ENCODE measurements around the gene IL3RA.
"Not testable (repeated sequence)": the region's sequence is repeated elsewhere in the genome, so short reads cannot be mapped to it uniquely, and the experiment has no call there.

Gene IL3RA

GRCh38 chrX:1332433-1332832 lies 4.2 kb upstream of the IL3RA start:
- not testable (repeated sequence) for DNase-seq

DNA sequence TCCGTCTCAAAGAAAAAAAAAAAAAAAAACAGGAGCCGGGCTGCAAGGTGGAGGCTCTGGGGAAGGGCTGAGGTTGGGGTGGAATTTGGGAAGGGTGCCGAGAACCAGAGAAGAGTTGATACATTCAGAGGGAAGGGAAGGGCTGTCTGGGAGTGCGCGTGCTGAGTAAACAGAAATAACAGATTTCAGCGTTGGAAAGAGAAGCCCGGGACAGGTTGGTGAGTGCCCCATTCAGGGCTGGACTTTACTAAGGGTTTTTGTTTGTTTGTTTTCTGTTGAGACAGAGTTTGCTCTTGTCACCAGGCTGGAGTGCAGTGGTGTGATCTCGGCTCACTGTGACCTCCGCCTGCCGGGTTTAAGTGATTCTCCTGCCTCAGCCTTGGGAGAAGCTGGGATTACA lies 1.7 kb upstream of the IL3RA start:
- DNase-seq, result no peak

DNA sequence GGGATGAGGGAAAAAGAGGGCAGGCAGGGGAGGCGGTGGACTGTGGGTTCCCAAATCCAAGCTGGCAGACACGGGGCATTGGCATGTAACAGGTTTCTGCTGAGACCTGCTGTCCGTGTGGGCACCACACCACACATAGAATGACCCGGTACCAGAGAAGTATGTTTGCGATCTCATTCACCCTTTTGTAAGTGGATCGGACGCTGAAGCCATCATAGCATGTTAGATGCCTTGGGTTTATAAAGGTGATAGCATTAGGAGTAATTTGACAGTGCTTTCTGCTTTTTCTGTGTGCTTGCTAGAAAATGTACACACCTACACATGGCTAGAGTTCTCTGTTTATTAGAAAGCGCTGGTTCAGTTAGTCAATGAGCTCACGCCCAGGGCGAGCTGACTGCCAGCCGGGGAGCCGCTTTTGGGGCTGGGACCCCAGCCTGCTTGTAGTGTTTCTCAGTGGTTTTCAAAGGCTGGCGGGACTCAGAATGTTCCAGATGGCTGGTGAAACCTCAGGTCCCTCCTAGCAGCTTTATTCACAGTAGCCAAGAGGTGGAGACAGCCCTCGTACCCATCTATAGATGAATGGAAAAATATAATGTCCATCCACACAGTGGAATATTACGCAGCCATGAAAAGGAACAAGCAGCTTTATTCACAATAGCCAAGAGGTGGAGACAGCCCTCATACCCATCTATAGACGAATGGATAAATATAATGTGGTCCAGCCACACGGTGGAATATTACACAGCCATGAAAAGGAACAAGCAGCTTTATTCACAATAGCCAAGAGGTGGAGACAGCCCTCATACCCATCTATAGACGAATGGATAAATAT lies 579 bp downstream of the IL3RA start:
- DNase-seq, result no peak

DNA sequence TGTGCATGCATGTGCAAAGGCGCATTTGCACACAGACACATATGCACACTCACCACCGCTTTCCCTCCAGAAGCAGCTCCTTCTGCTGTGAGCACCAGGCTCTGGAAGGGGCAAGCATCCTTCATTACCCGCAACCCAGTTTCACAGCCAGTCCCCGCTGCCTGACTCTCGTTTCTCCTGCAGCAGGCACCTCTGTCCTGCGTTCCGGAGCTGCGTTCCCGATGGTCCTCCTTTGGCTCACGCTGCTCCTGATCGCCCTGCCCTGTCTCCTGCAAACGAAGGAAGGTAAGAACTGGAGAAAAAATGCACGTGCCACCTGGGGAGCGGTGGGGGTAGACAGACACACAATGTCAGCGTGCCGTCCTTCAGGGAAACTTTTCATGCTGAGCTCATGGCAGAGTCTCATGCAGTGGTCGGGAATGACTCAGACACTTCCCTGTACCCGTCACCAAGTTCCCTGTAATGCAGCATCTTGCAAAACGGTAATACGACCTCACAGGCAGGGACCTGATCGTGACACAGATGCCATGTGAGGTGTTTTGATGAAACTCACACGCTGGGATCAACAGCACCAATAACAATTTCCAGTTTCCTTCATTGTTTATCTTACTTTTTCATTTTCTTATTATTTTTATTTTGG lies 5.1 kb downstream of the IL3RA start:
- DNase-seq, result no peak

GRCh38 chrX:1349606-1350005 lies 13.0 kb downstream of the IL3RA start:
- DNase-seq, result not testable (repeated sequence)

DNA sequence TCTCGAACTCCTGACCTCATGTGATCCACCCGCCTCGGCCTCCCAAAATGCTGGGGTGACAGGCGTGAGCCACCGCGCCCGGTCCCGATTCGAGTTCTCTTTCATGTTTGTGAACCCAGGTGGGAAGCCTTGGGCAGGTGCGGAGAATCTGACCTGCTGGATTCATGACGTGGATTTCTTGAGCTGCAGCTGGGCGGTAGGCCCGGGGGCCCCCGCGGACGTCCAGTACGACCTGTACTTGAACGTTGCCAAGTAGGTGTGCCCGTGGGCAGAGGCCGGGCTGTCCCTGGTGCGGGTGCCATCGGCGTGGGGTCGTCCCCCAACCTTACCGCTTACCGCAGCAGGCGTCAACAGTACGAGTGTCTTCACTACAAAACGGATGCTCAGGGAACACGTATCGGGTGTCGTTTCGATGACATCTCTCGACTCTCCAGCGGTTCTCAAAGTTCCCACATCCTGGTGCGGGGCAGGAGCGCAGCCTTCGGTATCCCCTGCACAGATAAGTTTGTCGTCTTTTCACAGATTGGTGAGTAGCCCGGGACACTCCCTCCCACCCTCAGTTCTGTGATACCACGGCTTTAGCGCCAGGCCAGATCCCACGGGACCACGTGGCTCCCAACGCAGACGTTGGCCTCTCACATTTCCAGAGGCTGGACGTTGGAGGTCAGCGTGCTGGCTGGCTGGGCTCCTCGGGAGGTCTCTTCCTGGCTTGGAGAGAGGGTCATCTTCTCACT lies 15.6 kb downstream of the IL3RA start:
- no peak for DNase-seq

GRCh38 chrX:1354036-1355019 lies 17.7 kb downstream of the IL3RA start:
- peak; percentile 9 for DNase-seq

- DNase-seq, result peak; percentile 23
These were observed 18.8 kb downstream of the IL3RA start for GRCh38 chrX:1355131-1356046.

DNA sequence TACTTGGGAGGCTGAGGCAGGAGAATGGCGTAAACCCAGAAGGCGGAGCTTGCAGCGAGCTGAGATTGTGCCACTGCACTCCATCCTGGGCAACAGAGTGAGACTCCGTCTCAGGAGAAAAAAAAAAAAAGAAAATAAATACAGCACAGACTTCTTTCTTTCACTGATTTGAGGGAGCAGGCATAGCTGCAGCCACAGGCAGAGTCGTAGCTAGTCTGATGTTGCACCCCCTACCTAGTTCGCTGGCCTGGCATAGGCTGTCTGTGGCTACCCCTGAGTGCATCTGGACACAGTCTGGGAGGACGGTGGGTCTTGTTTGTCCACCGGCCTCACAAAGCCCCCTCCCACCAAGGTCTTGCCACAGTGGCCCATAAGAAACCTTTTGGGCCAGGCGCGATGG lies 21.4 kb downstream of the IL3RA start:
- no peak for DNase-seq

DNA sequence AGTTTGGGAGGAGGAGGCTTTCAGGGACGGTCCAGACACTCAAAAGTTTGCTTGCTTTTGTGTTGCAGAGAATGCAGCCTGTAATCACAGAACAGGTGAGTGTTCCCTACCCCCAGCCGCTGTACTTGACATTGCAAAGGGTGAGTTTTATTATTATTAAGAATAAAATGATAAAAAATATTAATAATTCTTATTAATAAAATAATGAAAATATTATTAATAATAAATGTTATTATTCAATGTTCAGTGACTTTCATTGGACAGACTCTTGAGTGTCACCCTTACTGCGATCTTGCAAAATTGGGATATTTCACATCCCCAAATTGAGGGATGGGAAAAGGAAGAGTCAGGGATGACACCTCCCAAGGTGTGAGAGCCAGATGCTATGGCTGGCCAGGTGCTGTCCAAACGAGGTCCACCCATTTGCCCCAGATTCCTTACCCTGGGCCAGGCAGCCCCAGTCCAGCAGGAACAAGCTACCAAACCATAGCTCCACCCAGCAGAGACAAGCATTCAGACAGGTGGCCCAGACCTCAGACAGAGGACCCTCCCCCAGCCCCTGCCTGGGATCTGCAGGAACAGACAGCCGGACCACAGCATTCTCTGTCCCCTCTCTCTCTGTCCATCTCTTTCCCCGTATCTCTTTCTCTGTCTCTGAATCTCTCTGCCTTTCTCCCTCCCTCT lies 22.4 kb downstream of the IL3RA start:
- no peak for DNase-seq

DNA sequence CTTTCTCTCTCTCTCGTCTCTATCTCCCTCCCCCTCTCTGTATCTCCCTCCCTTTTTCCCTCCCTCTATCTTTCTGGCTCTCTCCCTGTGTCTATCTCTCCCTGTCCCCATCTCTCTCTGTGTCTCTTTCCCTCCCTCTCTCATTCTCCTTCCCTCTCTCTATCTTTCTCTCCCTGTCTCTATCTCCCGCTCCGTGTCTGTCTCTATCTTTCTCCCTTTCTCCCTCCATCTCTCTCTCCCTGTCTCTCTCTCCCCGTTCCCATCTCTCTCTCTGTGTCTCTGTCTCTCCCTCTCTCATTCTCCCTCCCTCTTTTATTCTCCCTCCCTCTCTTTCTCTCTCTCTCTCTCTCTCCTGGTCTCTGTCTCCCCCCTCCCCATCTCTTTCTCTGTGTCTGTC lies 22.9 kb downstream of the IL3RA start:
- DNase-seq, result no peak

- no peak for DNase-seq
These were observed 23.6 kb downstream of the IL3RA start for GRCh38 chrX:1360171-1360570.

GRCh38 chrX:1361275-1361674 lies 24.7 kb downstream of the IL3RA start:
- no peak for DNase-seq

- no peak for DNase-seq
These were observed 25.3 kb downstream of the IL3RA start for GRCh38 chrX:1361910-1362309.

- not testable (repeated sequence) for DNase-seq
These were observed 29.8 kb downstream of the IL3RA start for GRCh38 chrX:1366363-1366762.

DNA sequence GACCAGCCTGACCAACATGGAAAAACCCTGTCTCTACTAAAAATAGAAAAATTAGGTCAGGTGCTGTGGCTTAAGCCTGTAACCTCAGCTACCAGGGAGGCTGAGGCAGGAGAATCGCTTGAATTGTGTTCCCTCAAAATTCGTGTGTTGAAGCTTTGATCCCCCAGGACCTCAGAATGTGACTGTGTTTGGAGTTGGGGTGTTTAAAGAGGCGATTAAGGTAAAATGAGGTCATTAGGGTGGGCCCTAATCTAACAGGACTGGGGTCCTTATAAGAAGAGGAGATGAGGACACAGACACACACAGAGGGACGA lies 31.8 kb downstream of the IL3RA start:
- DNase-seq, result no peak

DNA sequence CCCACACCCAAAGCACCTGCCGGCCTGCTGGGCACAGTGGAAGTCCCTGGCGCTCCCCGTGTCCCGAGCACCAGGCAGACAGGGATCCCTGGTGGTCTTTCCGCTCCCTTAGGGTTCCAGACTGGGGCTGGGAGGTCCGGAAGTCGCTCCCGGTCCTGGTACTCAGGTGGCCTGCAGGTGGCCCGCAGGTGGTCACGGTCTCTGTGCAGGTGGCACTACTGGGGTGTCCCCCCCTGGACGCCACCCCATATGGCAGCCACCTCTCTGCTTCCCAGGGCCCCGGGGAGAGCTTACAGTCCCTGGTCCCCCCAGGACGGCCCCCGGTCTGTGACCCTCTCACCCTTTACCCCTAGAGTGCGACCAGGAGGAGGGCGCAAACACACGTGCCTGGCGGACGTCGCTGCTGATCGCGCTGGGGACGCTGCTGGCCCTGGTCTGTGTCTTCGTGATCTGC lies 41.7 kb downstream of the IL3RA start:
- no peak for DNase-seq

DNA sequence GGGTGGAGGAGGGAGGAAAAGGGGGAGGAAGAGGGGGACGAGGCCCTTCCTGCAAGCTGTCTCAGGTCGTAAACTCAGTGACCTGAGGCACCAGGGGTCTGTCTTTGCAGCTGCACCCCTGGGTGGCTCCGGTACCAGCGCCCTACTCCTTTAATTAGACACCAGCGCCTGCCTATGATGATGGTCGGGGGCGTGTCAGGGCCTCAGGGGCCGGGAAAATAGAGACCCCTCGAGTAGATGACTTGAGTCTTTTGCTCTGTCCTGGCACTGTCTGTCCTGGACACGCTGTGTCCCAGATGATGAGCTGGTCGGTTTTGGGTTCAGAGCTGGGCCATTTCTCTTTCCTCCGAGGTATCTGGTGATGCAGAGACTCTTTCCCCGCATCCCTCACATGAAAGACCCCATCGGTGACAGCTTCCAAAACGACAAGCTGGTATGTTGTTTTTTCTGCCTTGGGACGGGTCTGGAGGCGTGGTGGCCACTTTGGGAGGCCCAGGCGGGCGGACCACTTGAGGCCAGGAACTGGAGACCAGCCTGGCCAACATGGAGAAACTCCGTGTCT lies 44.2 kb downstream of the IL3RA start:
- DNase-seq, result peak; percentile 33

DNA sequence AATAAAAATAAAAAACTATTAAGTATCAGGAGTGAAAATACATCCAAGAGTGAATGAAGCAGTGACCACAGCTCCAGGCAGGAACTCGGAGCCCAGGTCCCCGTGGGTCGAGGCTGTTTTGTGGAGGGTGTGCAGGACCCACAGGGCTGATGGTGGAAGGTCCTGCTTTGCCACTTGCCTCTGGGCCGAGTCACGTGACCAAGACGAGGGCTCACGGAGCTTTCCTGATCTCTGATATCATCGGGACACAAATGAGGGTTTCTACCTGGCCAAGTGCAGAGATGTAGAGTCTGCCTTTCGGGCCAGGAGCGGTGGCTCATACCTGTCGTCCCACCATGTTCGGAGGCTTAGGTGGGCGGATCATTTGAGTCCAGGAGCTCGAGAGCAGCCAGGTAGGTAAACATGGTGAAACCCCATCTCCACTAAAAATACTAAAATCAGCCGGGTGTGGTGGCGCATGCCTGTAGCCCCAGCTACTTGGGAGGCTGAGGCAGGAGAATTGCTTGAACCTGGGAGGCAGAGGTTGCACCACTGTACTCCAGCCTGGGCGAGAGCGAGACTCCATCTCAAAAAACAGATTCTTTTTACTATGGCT lies 48.2 kb downstream of the IL3RA start:
- DNase-seq, result no peak

Data from eye (tissue), 1 donor.